Karpas-422 (cell line): ENCODE data around the gene UBE2F. TPM values are rescaled to one million over a fixed set of nuclear protein-coding genes. Genes with fewer than 3 reads are reported as not detected.
"Not testable (repeated sequence)": the region's sequence is repeated elsewhere in the genome, so short reads cannot be mapped to it uniquely, and the experiment has no call there.

ENCODE experiments used
- DNase-seq: peaks from one replicate; pipeline ENCODE4 v3.0.0-alpha.2; 2015
- H2AFZ ChIP-seq: fragments of 200-600 bp; sonication (generic); 2 replicates; pipeline ENCODE4 v1.6.1; 2014; ENCODE audit warnings: antibody characterized with exemption, low read length, mixed read lengths
- H3K27ac ChIP-seq: fragments of 200-600 bp; sonication (generic); 2 replicates; pipeline ENCODE4 v1.5.1; 2014; ENCODE audit warnings: mild to moderate bottlenecking, low read length, moderate library complexity
- H3K27me3 ChIP-seq: fragments of 200-600 bp; sonication (generic); 2 replicates; pipeline ENCODE4 v1.6.1; 2014; ENCODE audit warnings: low read length, mixed read lengths
- H3K36me3 ChIP-seq: fragments of 200-600 bp; sonication (generic); 2 replicates; pipeline ENCODE4 v1.6.1; 2014; ENCODE audit warnings: low read length, mixed read lengths; ENCODE audit not compliant: insufficient read depth
- H3K4me1 ChIP-seq: fragments of 200-600 bp; sonication (generic); 2 replicates; pipeline ENCODE4 v1.6.1; 2014; ENCODE audit warnings: mild to moderate bottlenecking, low read length, mixed read lengths
- H3K4me2 ChIP-seq: fragments of 200-600 bp; sonication (generic); 2 replicates; pipeline ENCODE4 v1.6.1; 2014; ENCODE audit warnings: low read length, low read depth, mild to moderate bottlenecking; ENCODE audit not compliant: poor library complexity, severe bottlenecking
- H3K4me3 ChIP-seq: fragments of 200-600 bp; sonication (generic); 2 replicates; pipeline ENCODE4 v1.5.1; 2014; ENCODE audit warnings: mild to moderate bottlenecking, antibody characterized with exemption, low read length, mixed read lengths
- H3K79me2 ChIP-seq: fragments of 200-600 bp; sonication (generic); 2 replicates; pipeline ENCODE4 v1.6.1; 2014; ENCODE audit warnings: mild to moderate bottlenecking, low read length, mixed read lengths
- H3K9ac ChIP-seq: fragments of 200-600 bp; sonication (generic); 2 replicates; pipeline ENCODE4 v1.6.0; 2014; ENCODE audit warnings: low read length
- H3K9me2 ChIP-seq: fragments of 200-600 bp; sonication (generic), shearing (Covaris generic); replicated peaks from 2 replicates; pipeline ENCODE4 v1.6.0; 2014; ENCODE audit warnings: mild to moderate bottlenecking, low read length, moderate library complexity; ENCODE audit not compliant: insufficient read depth
- H3K9me3 ChIP-seq: fragments of 300-700, 200-600 bp; sonication (generic); 2 replicates; pipeline ENCODE4 v1.6.1; 2014; ENCODE audit warnings: low read length, mixed read lengths
- H4K20me1 ChIP-seq: fragments of 200-600 bp; sonication (generic); 2 replicates; pipeline ENCODE4 v1.6.1; 2014; ENCODE audit warnings: mild to moderate bottlenecking, antibody characterized with exemption, low read length, low read depth; ENCODE audit not compliant: insufficient read depth
- total RNA-seq: library from RNA; depleted of rRNA; stranded (reverse); fragments of >200 nt; shearing (Covaris generic); gene quantifications from 2 replicates; pipeline ENCODE4 v1.2.3, GENCODE V29; 2014; ENCODE audit warnings: low replicate concordance

The UBE2F gene
- total RNA-seq, 1 experiment from 2014 or later: 63.3 TPM

DNA sequence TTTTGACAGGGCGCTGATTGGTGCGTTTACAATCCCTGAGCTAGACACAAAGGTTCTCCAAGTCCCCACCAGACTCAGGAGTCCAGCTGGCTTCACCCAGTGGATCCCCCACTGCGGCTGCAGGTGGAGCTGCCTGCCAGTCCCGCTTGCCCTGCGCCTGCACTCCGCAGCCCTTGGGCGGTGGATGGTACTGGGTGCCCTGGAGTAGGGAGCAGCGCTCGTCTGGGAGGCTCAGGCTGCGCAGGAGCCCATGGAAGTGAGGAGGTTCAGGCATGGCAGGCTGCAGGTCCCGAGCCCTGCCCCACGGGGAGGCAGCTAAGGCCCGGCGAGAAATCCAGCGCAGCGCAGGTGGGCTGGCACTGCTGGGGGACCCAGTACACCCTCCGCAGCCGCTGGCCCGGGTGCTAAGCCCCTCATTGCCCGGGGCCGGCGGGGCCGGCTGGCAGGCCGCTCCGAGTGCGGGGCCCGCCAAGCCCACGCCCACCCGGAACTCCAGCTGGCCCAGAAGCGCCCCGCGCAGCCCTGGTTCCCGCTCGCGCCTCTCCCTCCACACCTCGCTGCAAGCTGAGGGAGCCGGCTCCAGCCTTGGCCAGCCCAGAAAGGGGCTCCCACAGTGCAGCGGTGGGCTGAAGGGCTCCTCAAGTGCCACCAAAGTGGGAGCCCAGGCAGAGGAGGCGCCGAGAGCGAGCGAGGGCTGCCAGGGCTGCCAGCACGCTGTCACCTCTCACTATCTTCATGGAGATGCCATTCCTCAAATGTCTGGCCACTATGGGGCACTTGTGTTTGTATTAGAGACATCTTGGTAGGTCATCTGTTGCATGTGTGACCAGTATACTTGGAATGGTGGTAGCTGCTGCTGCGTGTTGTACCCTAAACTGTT, 91.1 kb downstream of the UBE2F start:
- not testable (repeated sequence) for H3K27ac ChIP-seq, H3K9ac ChIP-seq, H3K27me3 ChIP-seq, H4K20me1 ChIP-seq, H3K36me3 ChIP-seq, H3K4me2 ChIP-seq, H3K9me2 ChIP-seq, H3K9me3 ChIP-seq, H3K4me3 ChIP-seq, H2AFZ ChIP-seq
- DNase-seq: peak; percentile 48
- Histone ChIP-seq H3K79me2 (peaks cover 25% of the 10 kb centered on the region), H3K4me1 (peaks cover 21% of the 10 kb centered on the region)

DNA sequence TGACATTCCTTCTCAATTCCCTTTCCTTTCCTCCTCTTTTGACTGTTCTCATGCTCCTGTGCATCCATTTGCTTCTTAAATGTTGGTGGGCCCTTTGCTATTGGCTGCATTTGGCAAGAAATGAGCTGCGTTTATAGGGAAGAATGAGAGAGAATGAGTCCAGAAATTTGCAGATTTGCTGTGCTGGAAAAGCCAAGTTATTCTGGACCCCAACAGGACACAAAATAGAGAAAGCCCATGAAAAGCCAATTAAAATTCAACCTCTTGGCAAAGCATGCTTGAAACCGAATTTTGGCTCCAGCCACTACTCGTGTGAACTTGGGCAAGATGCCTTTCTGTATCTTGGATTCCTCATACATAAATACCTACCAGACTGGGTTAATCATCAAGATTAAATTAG, 92.7 kb downstream of the UBE2F start:
- H3K9ac ChIP-seq: peak overlapping the region; percentile 100
- H2AFZ ChIP-seq: no peak overlapping the region
- H3K4me1 ChIP-seq: peaks cover 21% of the 10 kb centered on the region
- H3K36me3 ChIP-seq: peaks cover 7% of the 10 kb centered on the region; the same call in 1 of the 2 replicates
- no peak for DNase-seq
- H3K9me3 ChIP-seq: no peaks in the 10 kb centered on the region
- H3K79me2 ChIP-seq: peaks cover 41% of the 10 kb centered on the region
- no peaks in the 10 kb centered on the region for H4K20me1 ChIP-seq
- no peaks in the 10 kb centered on the region for H3K9me2 ChIP-seq
- peak overlapping the region; percentile 100 for H3K4me3 ChIP-seq
- H3K27me3 ChIP-seq: no peaks in the 10 kb centered on the region
- H3K4me2 ChIP-seq: peak overlapping the region; percentile 77
- no peak overlapping the region for H3K27ac ChIP-seq

DNA sequence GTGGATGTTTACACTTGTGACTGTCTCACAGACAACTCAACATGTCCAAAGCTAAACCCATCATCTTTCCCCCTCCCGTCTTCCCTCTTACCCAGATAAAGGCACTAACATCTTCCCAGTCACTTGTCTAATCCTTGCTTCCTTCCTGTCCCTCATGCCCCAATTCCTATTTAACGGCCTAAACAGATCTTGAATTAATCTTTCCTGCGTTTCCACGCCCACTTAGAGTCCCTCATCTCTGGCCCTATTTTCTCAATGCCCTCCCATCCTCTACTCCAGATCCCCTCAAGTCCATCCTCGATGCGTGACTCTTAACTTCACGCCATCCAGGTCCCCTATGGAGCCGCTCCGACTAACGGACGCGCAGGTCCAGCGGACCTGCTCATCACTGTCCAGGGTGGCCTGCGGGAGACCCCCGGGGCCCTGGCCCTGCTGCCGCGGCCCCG, 93.3 kb downstream of the UBE2F start:
- Histone ChIP-seq H3K27me3 (no peaks in the 10 kb centered on the region), H3K4me1 (peaks cover 21% of the 10 kb centered on the region), H3K4me2 (peak overlapping the region; percentile 77), H4K20me1 (no peaks in the 10 kb centered on the region), H2AFZ (peak overlapping the region; percentile 83; the same call in 1 of the 2 replicates), H3K79me2 (peaks cover 47% of the 10 kb centered on the region), H3K9ac (peak overlapping the region; percentile 100), H3K36me3 (peaks cover 13% of the 10 kb centered on the region), H3K9me3 (no peaks in the 10 kb centered on the region), H3K4me3 (peak overlapping the region; percentile 100), H3K9me2 (no peaks in the 10 kb centered on the region), H3K27ac (peak overlapping the region; percentile 51; the same call in 1 of the 2 replicates)
- no peak for DNase-seq

GRCh38 chr2:238060542-238061314, 93.9 kb downstream of the UBE2F start, which contains the start of gene SCLY:
Gene SCLY (plus strand): TSS chr2:238061001. CDS start chr2:238061055, 54 bp downstream.
- peak; percentile 99 for DNase-seq
- Histone ChIP-seq H3K4me3 (peak within 1 kb of the TSS; percentile 100), H3K27me3 (no peaks in the 10 kb centered on the region), H3K9me2 (no peaks in the 10 kb centered on the region), H3K4me2 (peak within 1 kb of the TSS; percentile 93), H2AFZ (peak within 1 kb of the TSS; percentile 83), H3K27ac (peak within 1 kb of the TSS; percentile 51; the same call in 1 of the 2 replicates), H3K9ac (peak within 1 kb of the TSS; percentile 100), H3K4me1 (peaks cover 21% of the 10 kb centered on the region), H3K36me3 (peaks cover 16% of the 10 kb centered on the region), H3K9me3 (no peaks in the 10 kb centered on the region), H4K20me1 (no peaks in the 10 kb centered on the region), H3K79me2 (peaks cover 50% of the 10 kb centered on the region)

DNA sequence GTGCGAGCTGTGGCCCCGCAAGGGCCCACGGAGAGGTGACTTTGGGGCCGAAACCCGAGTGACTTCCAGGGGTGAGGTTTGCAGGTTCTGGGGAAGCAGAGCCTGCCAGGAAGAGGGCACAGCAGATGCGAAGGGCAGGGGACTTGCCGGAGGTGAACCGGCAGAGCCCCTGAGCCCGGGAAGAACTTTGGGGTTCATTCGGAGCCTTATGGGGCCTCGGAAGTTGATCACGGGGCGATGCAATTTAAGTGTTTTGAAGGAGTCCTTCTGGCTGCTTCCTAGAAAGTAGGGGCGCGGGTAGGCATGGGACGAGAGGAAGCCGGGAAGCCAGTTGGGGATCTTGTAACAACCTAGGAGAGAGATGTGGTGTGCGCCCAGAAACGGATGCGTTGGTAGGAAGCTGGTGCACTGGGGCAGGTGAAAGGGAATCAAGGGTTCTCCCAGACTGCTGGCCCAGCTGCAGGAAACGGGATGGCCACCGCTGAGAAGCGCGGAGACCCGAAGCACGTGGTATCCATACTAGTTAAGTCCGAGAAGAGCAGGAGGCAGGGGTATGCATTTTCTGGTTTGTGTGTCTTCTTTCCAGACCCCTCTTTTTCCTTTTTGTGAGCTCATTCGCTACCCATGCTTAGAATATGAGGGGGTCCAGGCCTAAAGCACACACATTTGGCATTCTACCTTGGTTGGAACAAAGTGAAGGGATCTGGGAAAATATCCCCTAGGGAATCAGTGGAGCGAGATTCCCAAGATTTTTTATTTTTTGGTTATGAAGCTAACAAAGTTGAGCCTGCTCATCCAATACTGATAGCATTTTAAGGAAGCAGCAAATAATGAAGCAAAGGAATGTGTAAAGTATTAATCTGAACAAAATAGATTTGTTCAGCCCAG, 94.7 kb downstream of the UBE2F start:
- DNase-seq: peak; percentile 79
- Histone ChIP-seq H3K36me3 (peaks cover 23% of the 10 kb centered on the region), H4K20me1 (no peaks in the 10 kb centered on the region), H3K27ac (peak overlapping the region; percentile 21; the same call in 1 of the 2 replicates), H3K4me1 (peaks cover 21% of the 10 kb centered on the region), H3K4me2 (peak overlapping the region; percentile 93), H2AFZ (peak overlapping the region; percentile 46), H3K4me3 (peak overlapping the region; percentile 100), H3K79me2 (peaks cover 56% of the 10 kb centered on the region), H3K9ac (peak overlapping the region; percentile 96), H3K9me3 (no peaks in the 10 kb centered on the region), H3K9me2 (no peaks in the 10 kb centered on the region), H3K27me3 (no peaks in the 10 kb centered on the region)

DNA sequence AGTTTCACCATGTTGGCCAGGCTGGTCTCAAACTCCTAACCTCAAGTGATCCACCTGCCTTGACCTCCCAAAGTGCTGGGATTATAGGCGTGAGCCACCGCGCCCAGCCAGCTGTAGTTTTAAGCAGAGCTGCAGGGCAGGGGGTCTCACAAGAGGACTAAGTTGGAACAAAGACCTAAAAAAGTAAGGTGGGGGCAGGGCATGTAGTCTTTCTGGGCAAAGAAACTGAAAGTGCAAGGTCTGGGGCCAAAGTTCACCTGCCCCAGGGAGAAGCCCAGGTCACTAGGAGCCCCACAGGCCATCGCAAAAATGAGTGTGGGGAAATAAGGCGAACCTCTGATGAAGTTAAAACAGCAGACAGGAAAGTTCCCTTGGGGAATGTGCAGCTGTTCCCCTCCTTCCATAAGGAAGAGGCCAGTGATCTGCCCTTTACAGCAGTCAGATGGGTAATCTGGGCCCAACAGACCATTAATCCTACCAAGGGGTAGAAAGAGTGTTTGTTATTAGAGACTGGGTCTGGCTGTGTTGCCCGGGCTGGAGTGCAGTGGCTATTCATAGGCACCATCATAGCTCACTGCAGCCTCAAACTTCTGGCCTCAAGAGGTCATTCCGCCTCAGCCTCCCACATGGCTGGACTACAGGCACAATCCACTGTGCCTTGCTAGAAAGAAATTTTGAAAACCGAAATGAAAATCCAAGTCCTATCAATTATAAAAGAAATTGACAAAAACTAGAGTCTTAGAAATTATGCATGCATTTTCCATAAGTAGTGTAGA, 96.8 kb downstream of the UBE2F start:
- Histone ChIP-seq H3K9me2 (no peaks in the 10 kb centered on the region), H3K4me3 (no peak overlapping the region), H4K20me1 (no peaks in the 10 kb centered on the region), H3K9me3 (no peaks in the 10 kb centered on the region), H3K4me1 (peaks cover 21% of the 10 kb centered on the region), H3K79me2 (peaks cover 65% of the 10 kb centered on the region), H3K27me3 (no peaks in the 10 kb centered on the region), H3K36me3 (peaks cover 41% of the 10 kb centered on the region), H3K4me2 (no peak overlapping the region), H2AFZ (no peak overlapping the region), H3K27ac (no peak overlapping the region), H3K9ac (no peak overlapping the region)
- no peak for DNase-seq

GRCh38 chr2:238064376-238064775, 97.6 kb downstream of the UBE2F start:
- Histone ChIP-seq H3K9ac (no peak overlapping the region), H3K27me3 (no peaks in the 10 kb centered on the region), H4K20me1 (no peaks in the 10 kb centered on the region), H3K27ac (no peak overlapping the region), H3K4me1 (peaks cover 20% of the 10 kb centered on the region), H3K9me2 (no peaks in the 10 kb centered on the region), H3K4me3 (no peak overlapping the region), H3K36me3 (peaks cover 47% of the 10 kb centered on the region), H3K9me3 (no peaks in the 10 kb centered on the region), H2AFZ (no peak overlapping the region), H3K4me2 (no peak overlapping the region), H3K79me2 (peaks cover 66% of the 10 kb centered on the region)
- no peak for DNase-seq
